Activated naive CD4-positive, alpha-beta T cell treated with Interleukin-2 at 50 U/mL for 16 hours (primary cell): Measurements from ENCODE around the gene RRP8.

Experiments
- DNase-seq: peaks from one replicate; pipeline ENCODE4 v3.0.0-alpha.2; 2020

Gene RRP8

GRCh38 chr11:6603287-6604080 lies at the start of gene RRP8, which contains the start of gene ILK:
RRP8 (minus strand) TSS chr11:6603616; CDS start chr11:6603502, 114 bp downstream.
ILK (plus strand) TSS chr11:6603774; CDS start chr11:6604272, 498 bp downstream.
- DNase-seq, result peak; percentile 89

GRCh38 chr11:6653097-6653496 lies 49.7 kb upstream of the RRP8 start:
- no peak for DNase-seq

- no peak for DNase-seq
Measured at GRCh38 chr11:6652182-6652581, 48.8 kb upstream of the RRP8 start.

- no peak for DNase-seq
Measured at GRCh38 chr11:6650980-6651379, 47.6 kb upstream of the RRP8 start.

GRCh38 chr11:6650104-6650503 lies 46.7 kb upstream of the RRP8 start:
- DNase-seq, result no peak

GRCh38 chr11:6648501-6648900 lies 45.1 kb upstream of the RRP8 start:
- no peak for DNase-seq

- no peak for DNase-seq
Measured at GRCh38 chr11:6647836-6648235, 44.4 kb upstream of the RRP8 start.

- peak; percentile 19 for DNase-seq
Measured at GRCh38 chr11:6646918-6647679, 43.7 kb upstream of the RRP8 start.

GRCh38 chr11:6646576-6646917 lies 43.1 kb upstream of the RRP8 start:
- no peak for DNase-seq

- DNase-seq, result no peak
Measured at GRCh38 chr11:6646071-6646470, 42.7 kb upstream of the RRP8 start.

GRCh38 chr11:6642957-6643356 lies 39.5 kb upstream of the RRP8 start:
- no peak for DNase-seq

- DNase-seq, result no peak
Measured at GRCh38 chr11:6640985-6641701, 37.7 kb upstream of the RRP8 start.

GRCh38 chr11:6640036-6640984 lies 36.9 kb upstream of the RRP8 start:
- DNase-seq, result no peak

GRCh38 chr11:6638429-6638828 lies 35.0 kb upstream of the RRP8 start:
- DNase-seq, result no peak

GRCh38 chr11:6637871-6638270 lies 34.5 kb upstream of the RRP8 start:
- DNase-seq, result no peak

GRCh38 chr11:6636480-6636879 lies 33.1 kb upstream of the RRP8 start:
- DNase-seq, result no peak

- no peak for DNase-seq
Measured at GRCh38 chr11:6635082-6635932, 31.9 kb upstream of the RRP8 start.

GRCh38 chr11:6634534-6634933 lies 31.1 kb upstream of the RRP8 start:
- DNase-seq, result no peak

- DNase-seq, result no peak
Measured at GRCh38 chr11:6633422-6634408, 30.3 kb upstream of the RRP8 start.
